HepG2 (cell line): Measurements from ENCODE around the gene MTHFD1L. TPM values are rescaled to one million over a fixed set of nuclear protein-coding genes. Genes with fewer than 3 reads are reported as not detected.
A peak's percentile ranks its signal among the peaks of the same experiment; 100 is the strongest.

Experiments used
- CEBPB ChIP-seq: IDR thresholded peaks from 2 replicates; pipeline ENCODE4 v1.6.1; 2011; ENCODE audit warnings: low read depth, low read length, improper control_type of control experiment, borderline replicate concordance
- ERF ChIP-seq: IDR thresholded peaks from 2 replicates; pipeline ENCODE4 v1.6.1; 2018; ENCODE audit warnings: missing biosample characterization, missing genetic modification reagents
- FOSL1 ChIP-seq: sonication (generic); formaldehyde crosslinking; IDR thresholded peaks from 2 replicates; pipeline ENCODE4 v1.9.0; 2021; ENCODE audit warnings: missing genetic modification reagents, borderline replicate concordance
- NCOA5 ChIP-seq: sonication (generic); formaldehyde crosslinking; IDR thresholded peaks from 2 replicates; pipeline ENCODE4 v1.4.0; 2020; ENCODE audit warnings: missing genetic modification reagents
- SATB2 ChIP-seq: sonication (generic); formaldehyde crosslinking; IDR thresholded peaks from 2 replicates; pipeline ENCODE4 v1.5.0; 2020; ENCODE audit warnings: missing genetic modification reagents
- SCMH1 ChIP-seq: sonication (generic); formaldehyde crosslinking; IDR thresholded peaks from 2 replicates; pipeline ENCODE4 v1.9.0; 2021; ENCODE audit warnings: missing genetic modification reagents, mild to moderate bottlenecking, borderline replicate concordance
- SOX13 ChIP-seq, 3 experiments: fragments of 450-650 bp in 1 of 3; sonication (generic) in 1 of 3; formaldehyde crosslinking in 1 of 3; IDR thresholded peaks in 2 of 3; conservative IDR thresholded peaks in 1 of 3; 2 replicates each; pipeline versions ENCODE4 v1.5.0 to v1.6.1; 2016 to 2020; ENCODE audit warnings: antibody characterized with exemption in 1 of 3, mild to moderate bottlenecking in 1 of 3, missing compliant biosample characterization in 1 of 3, missing genetic modification reagents in 1 of 3, moderate library complexity in 1 of 3
- STAG1 ChIP-seq: sonication (generic); formaldehyde crosslinking; IDR thresholded peaks from 2 replicates; pipeline ENCODE4 v1.4.0; 2020; ENCODE audit warnings: missing genetic modification reagents
- TEAD3 ChIP-seq: optimal IDR thresholded peaks from 2 replicates; pipeline ENCODE3; 2016; ENCODE audit warnings: borderline replicate concordance
- ZKSCAN8 ChIP-seq: IDR thresholded peaks from 2 replicates; pipeline ENCODE4 v1.6.1; 2016; ENCODE audit warnings: borderline replicate concordance, missing genetic modification reagents, missing compliant biosample characterization
- ZNF260 ChIP-seq: sonication (generic); formaldehyde crosslinking; IDR thresholded peaks from 2 replicates; pipeline ENCODE4 v1.4.0; 2020; ENCODE audit warnings: missing genetic modification reagents, low read depth, mild to moderate bottlenecking, borderline replicate concordance
- ZNF263 ChIP-seq: sonication (generic); formaldehyde crosslinking; IDR thresholded peaks from 2 replicates; pipeline ENCODE4 v1.4.0; 2020; ENCODE audit warnings: missing genetic modification reagents
- ZNF34 ChIP-seq: sonication (generic); formaldehyde crosslinking; IDR thresholded peaks from 2 replicates; pipeline ENCODE4 v1.4.0; 2020; ENCODE audit warnings: mild to moderate bottlenecking, missing genetic modification reagents, borderline replicate concordance
- ZNF44 ChIP-seq: sonication (generic); formaldehyde crosslinking; IDR thresholded peaks from 2 replicates; pipeline ENCODE4 v1.5.1; 2020; ENCODE audit warnings: mild to moderate bottlenecking, missing genetic modification reagents
- ZNF570 ChIP-seq: sonication (generic); formaldehyde crosslinking; IDR thresholded peaks from 2 replicates; pipeline ENCODE4 v1.4.0; 2020; ENCODE audit warnings: mild to moderate bottlenecking, missing genetic modification reagents, borderline replicate concordance
- ZNF672 ChIP-seq: sonication (generic); formaldehyde crosslinking; IDR thresholded peaks from 2 replicates; pipeline ENCODE4 v1.8.1; 2022; ENCODE audit warnings: missing genetic modification reagents
- ZNF781 ChIP-seq: sonication (generic); formaldehyde crosslinking; IDR thresholded peaks from 2 replicates; pipeline ENCODE4 v1.5.1; 2020; ENCODE audit warnings: borderline replicate concordance, mild to moderate bottlenecking, missing genetic modification reagents; ENCODE audit errors: not compliant biosample characterization
- polyA plus RNA-seq, 8 experiments: library from polyadenylated mRNA; depleted of rRNA in 3 of 8; stranded (reverse) in 7 of 8; unstranded in 1 of 8; fragments of >200 nt; fragmentation: Illumina TruSeq in 4 of 8; extraction: Trizol in 4 of 8; gene quantifications; 2 replicates each; pipeline versions ENCODE4 v1.2.1 to v1.2.3, GENCODE V29; 2011 to 2016; ENCODE audit warnings: low read depth in 4 of 8, missing spikeins in 1 of 8, mixed read lengths in 1 of 8; ENCODE audit not compliant: insufficient read depth in 1 of 8
- total RNA-seq, 5 experiments: library from RNA; depleted of rRNA; stranded (reverse); fragments of >200 nt; fragmentation: Illumina TruSeq; extraction: Trizol; gene quantifications; 2 replicates each; pipeline ENCODE4 v1.2.3, GENCODE V29; 2016; ENCODE audit warnings: low read depth in 1 of 5
- TF ChIP-seq, protein P1 (sequence below), 2 experiments: sonication (generic) in 1 of 2; formaldehyde crosslinking in 1 of 2; IDR thresholded peaks; 2 replicates each; pipeline versions ENCODE4 v1.4.0 to v1.6.1; 2018 to 2020; ENCODE audit warnings: missing genetic modification reagents in 2 of 2, borderline replicate concordance in 1 of 2, low read depth in 1 of 2, mild to moderate bottlenecking in 1 of 2, missing biosample characterization in 1 of 2
- TF ChIP-seq, protein P2 (sequence below): IDR thresholded peaks from 2 replicates; pipeline ENCODE4 v1.4.0; 2020; ENCODE audit warnings: mild to moderate bottlenecking, missing genetic modification reagents
- TF ChIP-seq, protein P3 (sequence below): sonication (generic); formaldehyde crosslinking; IDR thresholded peaks from 2 replicates; pipeline ENCODE4 v1.4.0; 2020; ENCODE audit warnings: low read depth, mild to moderate bottlenecking, missing genetic modification reagents
- TF ChIP-seq, protein P4 (sequence below): IDR thresholded peaks from 2 replicates; pipeline ENCODE4 v1.6.1; 2016; ENCODE audit warnings: low read depth

MTHFD1L gene
- total and polyA plus RNA-seq, 2 of the 13 experiments (the other 11 are each of a cell fraction or from before 2014, with no cell fraction given), result 24.0 to 39.6 TPM

DNA sequence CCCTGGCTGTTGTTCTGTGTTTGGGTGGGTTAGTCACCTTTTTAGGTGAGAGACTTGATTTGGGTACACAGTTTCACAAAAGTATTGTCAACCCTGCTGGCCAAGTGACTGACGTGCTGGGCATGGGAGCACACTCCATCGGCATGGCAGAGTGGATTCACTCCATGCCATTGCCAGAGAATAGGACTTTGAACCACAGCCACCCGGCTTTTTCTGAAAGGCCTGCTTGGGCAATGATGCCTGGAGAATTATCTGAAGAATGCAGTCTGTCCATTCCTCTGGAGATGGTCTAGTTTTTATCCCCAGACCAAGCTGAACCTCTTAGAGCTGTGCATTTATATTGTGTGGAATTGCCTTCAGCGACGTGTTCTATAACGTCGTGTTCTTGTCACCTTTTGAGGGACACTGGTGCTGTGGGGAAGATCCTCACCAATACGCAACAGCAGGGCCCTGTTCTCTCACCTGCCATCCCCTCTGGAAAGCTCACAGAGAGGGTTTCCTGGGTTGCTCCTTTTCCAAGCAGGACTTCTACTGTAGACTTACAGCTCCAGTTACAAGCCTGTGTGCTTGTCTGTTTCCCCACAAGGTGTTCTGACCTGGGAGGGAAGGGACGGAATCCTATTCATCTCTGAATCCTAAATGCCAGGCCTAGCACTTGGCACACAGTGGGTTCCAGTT is 190.9 kb downstream of the MTHFD1L start (continued):
- TF ChIP-seq, protein P1, sequence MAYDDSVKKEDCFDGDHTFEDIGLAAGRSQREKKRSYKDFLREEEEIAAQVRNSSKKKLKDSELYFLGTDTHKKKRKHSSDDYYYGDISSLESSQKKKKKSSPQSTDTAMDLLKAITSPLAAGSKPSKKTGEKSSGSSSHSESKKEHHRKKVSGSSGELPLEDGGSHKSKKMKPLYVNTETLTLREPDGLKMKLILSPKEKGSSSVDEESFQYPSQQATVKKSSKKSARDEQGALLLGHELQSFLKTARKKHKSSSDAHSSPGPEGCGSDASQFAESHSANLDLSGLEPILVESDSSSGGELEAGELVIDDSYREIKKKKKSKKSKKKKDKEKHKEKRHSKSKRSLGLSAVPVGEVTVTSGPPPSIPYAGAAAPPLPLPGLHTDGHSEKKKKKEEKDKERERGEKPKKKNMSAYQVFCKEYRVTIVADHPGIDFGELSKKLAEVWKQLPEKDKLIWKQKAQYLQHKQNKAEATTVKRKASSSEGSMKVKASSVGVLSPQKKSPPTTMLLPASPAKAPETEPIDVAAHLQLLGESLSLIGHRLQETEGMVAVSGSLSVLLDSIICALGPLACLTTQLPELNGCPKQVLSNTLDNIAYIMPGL (CRISPR knock-in tag; IDR thresholded peaks at IDR 0.05; ENCODE audit: borderline replicate concordance in 1 of 2, low read depth in 1 of 2), result no peak
- TF ChIP-seq ZNF34 (CRISPR knock-in tag) (no peak), SCMH1 (CRISPR knock-in tag) (no peak), FOSL1 (no peak), ZNF44 (CRISPR knock-in tag) (no peak), NCOA5 (no peak), STAG1 (CRISPR knock-in tag) (no peak), ZNF570 (CRISPR knock-in tag) (no peak), ZNF263 (peak; percentile 30; the same call in 1 of the 2 replicates), ZNF781 (no peak), ZNF260 (CRISPR knock-in tag) (no peak), ZNF672 (no peak), SOX13 (IDR thresholded peaks at IDR 0.05) (no peak), SOX13 (CRISPR knock-in tag; conservative IDR thresholded peaks at IDR 0.05 in 1 of 2, IDR thresholded peaks at IDR 0.05 in 1 of 2) (no peak), CEBPB (peak; percentile 68), ZKSCAN8 (CRISPR knock-in tag) (no peak), TEAD3 (CRISPR knock-in tag) (peak; percentile 61), SATB2 (CRISPR knock-in tag) (no peak), ERF (no peak)
- TF ChIP-seq, protein P2, sequence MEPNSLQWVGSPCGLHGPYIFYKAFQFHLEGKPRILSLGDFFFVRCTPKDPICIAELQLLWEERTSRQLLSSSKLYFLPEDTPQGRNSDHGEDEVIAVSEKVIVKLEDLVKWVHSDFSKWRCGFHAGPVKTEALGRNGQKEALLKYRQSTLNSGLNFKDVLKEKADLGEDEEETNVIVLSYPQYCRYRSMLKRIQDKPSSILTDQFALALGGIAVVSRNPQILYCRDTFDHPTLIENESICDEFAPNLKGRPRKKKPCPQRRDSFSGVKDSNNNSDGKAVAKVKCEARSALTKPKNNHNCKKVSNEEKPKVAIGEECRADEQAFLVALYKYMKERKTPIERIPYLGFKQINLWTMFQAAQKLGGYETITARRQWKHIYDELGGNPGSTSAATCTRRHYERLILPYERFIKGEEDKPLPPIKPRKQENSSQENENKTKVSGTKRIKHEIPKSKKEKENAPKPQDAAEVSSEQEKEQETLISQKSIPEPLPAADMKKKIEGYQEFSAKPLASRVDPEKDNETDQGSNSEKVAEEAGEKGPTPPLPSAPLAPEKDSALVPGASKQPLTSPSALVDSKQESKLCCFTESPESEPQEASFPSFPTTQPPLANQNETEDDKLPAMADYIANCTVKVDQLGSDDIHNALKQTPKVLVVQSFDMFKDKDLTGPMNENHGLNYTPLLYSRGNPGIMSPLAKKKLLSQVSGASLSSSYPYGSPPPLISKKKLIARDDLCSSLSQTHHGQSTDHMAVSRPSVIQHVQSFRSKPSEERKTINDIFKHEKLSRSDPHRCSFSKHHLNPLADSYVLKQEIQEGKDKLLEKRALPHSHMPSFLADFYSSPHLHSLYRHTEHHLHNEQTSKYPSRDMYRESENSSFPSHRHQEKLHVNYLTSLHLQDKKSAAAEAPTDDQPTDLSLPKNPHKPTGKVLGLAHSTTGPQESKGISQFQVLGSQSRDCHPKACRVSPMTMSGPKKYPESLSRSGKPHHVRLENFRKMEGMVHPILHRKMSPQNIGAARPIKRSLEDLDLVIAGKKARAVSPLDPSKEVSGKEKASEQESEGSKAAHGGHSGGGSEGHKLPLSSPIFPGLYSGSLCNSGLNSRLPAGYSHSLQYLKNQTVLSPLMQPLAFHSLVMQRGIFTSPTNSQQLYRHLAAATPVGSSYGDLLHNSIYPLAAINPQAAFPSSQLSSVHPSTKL (CRISPR knock-in tag), result peak; percentile 54; the same call in 1 of the 2 replicates
- TF ChIP-seq, protein P3, sequence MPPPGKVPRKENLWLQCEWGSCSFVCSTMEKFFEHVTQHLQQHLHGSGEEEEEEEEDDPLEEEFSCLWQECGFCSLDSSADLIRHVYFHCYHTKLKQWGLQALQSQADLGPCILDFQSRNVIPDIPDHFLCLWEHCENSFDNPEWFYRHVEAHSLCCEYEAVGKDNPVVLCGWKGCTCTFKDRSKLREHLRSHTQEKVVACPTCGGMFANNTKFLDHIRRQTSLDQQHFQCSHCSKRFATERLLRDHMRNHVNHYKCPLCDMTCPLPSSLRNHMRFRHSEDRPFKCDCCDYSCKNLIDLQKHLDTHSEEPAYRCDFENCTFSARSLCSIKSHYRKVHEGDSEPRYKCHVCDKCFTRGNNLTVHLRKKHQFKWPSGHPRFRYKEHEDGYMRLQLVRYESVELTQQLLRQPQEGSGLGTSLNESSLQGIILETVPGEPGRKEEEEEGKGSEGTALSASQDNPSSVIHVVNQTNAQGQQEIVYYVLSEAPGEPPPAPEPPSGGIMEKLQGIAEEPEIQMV, result no peak
- TF ChIP-seq, protein P4, sequence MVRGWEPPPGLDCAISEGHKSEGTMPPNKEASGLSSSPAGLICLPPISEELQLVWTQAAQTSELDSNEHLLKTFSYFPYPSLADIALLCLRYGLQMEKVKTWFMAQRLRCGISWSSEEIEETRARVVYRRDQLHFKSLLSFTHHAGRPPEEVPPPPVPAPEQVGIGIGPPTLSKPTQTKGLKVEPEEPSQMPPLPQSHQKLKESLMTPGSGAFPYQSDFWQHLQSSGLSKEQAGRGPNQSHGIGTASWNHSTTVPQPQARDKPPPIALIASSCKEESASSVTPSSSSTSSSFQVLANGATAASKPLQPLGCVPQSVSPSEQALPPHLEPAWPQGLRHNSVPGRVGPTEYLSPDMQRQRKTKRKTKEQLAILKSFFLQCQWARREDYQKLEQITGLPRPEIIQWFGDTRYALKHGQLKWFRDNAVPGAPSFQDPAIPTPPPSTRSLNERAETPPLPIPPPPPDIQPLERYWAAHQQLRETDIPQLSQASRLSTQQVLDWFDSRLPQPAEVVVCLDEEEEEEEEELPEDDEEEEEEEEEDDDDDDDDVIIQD (CRISPR knock-in tag), result no peak
